ENCODE measurements around the gene AP1S3.
A peak's percentile ranks its signal among the peaks of the same experiment; 100 is the strongest.
"Not testable (repeated sequence)": the region's sequence is repeated elsewhere in the genome, so short reads cannot be mapped to it uniquely, and the experiment has no call there.

The AP1S3 gene

DNA sequence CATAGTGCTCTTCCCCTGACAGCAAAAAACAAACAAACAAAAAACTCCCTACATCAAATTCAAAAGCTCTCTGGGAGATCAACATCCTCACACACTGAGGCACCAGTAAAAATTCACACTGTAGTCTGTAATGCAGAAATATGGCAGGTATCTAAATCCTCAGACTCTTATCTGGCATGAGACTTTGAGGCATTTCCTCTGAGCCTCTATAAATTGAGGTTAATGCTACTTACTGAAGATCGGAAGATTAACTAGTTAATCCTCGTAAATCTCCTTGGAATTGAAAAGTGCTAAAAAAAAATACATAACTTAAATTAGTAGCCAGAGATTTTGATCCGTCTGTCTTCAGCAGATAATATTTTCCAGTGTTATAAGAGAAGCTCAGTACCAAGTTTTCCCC is 65.0 kb downstream of the AP1S3 start:
- TF ChIP-seq POLR2A (IDR thresholded peaks at IDR 0.05; ENCODE audit: low read depth, low read length), result no peak
- FAIRE-seq (no peak), DNase-seq (ENCODE audit: insufficient read length, low spot score) (no peak)

- no peak for TF ChIP-seq POLR2A (IDR thresholded peaks at IDR 0.05; ENCODE audit: low read depth, low read length)
- DNase-seq (ENCODE audit: insufficient read length, low spot score) (no peak), FAIRE-seq (no peak)
These were observed 65.9 kb downstream of the AP1S3 start for GRCh38 chr2:223771475-223771874.

- no peak for TF ChIP-seq POLR2A (IDR thresholded peaks at IDR 0.05; ENCODE audit: low read depth, low read length)
- DNase-seq (ENCODE audit: insufficient read length, low spot score), result no peak
- FAIRE-seq, result no peak
These were observed 69.2 kb downstream of the AP1S3 start for GRCh38 chr2:223768179-223768578.

- no peak for FAIRE-seq
- TF ChIP-seq POLR2A (IDR thresholded peaks at IDR 0.05; ENCODE audit: low read depth, low read length), result no peak
- DNase-seq (ENCODE audit: insufficient read length, low spot score), result no peak
These were observed 70.0 kb downstream of the AP1S3 start for GRCh38 chr2:223767341-223767740.

- no peak for FAIRE-seq
These were observed 72.1 kb downstream of the AP1S3 start for GRCh38 chr2:223765221-223765785.

DNA sequence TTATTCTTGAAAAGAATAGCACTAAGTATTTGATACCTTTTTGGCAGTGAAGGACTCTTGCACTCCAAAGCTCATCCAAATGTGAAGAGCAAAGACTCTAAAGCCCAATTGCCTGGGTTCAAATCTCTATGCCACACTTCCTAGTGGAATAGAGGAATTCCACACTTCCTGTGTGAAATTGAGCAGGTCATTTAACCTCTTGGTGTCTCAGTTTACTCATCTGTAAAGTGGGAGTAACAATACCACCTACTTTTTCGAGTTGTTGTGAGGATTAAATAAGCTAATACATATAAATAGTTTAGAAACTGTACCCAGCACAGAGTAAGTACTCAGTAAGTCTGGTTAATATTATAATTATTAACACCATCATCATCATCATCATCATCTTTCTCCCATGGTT is 72.6 kb downstream of the AP1S3 start:
- FAIRE-seq (no peak), DNase-seq (ENCODE audit: insufficient read length, low spot score) (no peak)
- TF ChIP-seq POLR2A (IDR thresholded peaks at IDR 0.05; ENCODE audit: low read depth, low read length), result no peak

More at GRCh38 chr2:223765221-223765785, 72.1 kb downstream of the AP1S3 start:
- no peak for DNase-seq (ENCODE audit: insufficient read length, low spot score)
- TF ChIP-seq POLR2A (IDR thresholded peaks at IDR 0.05; ENCODE audit: low read depth, low read length), result no peak

- no peak for TF ChIP-seq POLR2A (IDR thresholded peaks at IDR 0.05; ENCODE audit: low read depth, low read length)
- DNase-seq (ENCODE audit: insufficient read length, low spot score) (no peak), FAIRE-seq (no peak)
These were observed 74.5 kb downstream of the AP1S3 start for GRCh38 chr2:223762853-223763252.

DNA sequence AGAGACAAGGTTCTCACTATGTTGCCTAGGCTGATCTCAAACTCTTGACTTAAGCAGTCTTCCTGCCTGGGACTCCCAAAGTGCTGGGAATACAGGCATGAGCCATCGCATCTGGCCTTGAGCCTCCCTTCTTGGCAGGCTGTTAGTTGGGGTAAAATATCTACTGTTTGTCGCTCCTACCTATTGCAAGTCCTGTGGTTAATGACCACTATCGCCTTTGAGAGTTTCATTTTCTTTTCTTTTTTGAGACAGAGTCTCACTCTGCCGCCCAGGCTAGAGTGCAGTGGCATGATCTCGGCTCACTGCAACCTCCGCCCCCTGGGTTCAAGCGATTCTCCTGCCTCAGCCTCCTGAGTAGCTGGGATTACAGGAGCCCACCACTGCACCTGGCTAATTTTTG is 75.6 kb downstream of the AP1S3 start:
- not testable (repeated sequence) for FAIRE-seq

GRCh38 chr2:223760838-223761502 is 76.4 kb downstream of the AP1S3 start:
- FAIRE-seq (peak; percentile 98), DNase-seq (ENCODE audit: insufficient read length, low spot score) (peak; percentile 72)

More for the DNA sequence above, 75.6 kb downstream of the AP1S3 start:
- DNase-seq (ENCODE audit: insufficient read length, low spot score), result not testable (repeated sequence)

DNA sequence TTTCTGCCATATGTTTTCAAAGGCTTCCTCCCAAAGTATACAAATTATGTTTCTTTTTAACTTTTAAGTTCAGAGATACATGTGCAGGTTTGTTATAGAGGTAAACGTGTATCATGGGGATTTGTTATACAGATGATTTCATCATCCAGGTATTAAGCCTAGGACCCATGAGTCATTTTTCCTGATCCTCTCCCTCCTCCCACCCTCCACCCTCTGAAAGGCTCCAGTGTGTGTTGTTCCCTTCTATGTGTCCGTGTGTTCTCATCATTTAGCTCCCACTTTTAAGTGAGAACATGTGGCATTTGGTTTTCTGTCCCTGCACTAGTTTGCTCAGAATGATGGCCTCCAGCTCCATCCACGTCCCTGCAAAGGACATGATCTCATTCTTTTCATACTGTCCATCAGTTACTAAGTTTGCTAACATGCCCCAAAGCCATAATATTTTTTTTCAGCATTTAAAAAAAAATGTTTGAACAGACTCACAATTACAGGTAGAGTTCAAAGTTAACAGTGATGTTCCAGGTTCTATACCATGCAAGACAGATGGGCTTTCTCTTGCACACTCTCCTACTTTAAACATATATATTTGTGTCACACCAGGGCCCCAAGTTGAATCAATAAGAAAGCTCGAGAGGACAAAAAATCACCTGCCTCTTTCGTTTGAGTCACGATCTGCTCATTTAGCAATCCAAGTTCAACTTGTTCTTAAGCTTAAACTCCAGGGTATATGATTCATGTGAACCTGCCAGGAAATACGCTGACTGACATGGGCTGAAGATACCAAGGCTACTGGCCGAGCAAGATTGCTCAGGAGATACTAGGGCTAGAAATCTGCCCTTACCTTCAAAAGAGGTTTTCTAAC is 77.6 kb downstream of the AP1S3 start:
- peak; percentile 83 for FAIRE-seq
- no peak for DNase-seq (ENCODE audit: insufficient read length, low spot score)
- no peak for TF ChIP-seq POLR2A (IDR thresholded peaks at IDR 0.05; ENCODE audit: low read depth, low read length)

More at GRCh38 chr2:223760838-223761502, 76.4 kb downstream of the AP1S3 start:
- no peak for TF ChIP-seq POLR2A (IDR thresholded peaks at IDR 0.05; ENCODE audit: low read depth, low read length)

- no peak for DNase-seq (ENCODE audit: insufficient read length, low spot score)
- FAIRE-seq, result no peak
- TF ChIP-seq POLR2A (IDR thresholded peaks at IDR 0.05; ENCODE audit: low read depth, low read length), result no peak
These were observed 79.1 kb downstream of the AP1S3 start for GRCh38 chr2:223758131-223758840.

GRCh38 chr2:223753940-223754339 is 83.4 kb downstream of the AP1S3 start:
- no peak for FAIRE-seq
- TF ChIP-seq POLR2A (IDR thresholded peaks at IDR 0.05; ENCODE audit: low read depth, low read length), result no peak
- no peak for DNase-seq (ENCODE audit: insufficient read length, low spot score)

DNA sequence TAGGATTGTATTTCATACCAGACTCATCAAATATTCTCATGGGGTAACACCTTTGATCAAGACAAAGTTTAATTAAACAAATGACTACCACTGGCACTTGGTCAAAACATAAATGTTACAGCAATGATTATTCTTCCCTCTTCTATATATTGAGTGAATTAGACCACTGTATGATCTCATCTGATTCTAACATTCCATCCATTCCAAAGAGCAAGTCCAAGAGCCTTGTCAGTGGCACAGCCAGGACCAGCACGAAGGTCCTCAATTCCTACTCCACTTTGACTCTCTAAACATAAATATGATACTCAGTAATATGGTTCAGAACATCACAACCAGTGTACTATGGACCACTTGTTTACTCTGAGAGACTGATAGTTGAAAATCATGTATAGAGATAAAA is 86.4 kb downstream of the AP1S3 start:
- FAIRE-seq (peak; percentile 43), DNase-seq (ENCODE audit: insufficient read length, low spot score) (no peak)
- TF ChIP-seq POLR2A (IDR thresholded peaks at IDR 0.05; ENCODE audit: low read depth, low read length), result no peak
